SU-DHL-6 (cell line): ENCODE results near the gene PPP2R5C.

ENCODE experiments used
- EZH2phosphoT487 ChIP-seq: fragments of 200-600 bp; sonication (generic), shearing (Covaris generic); conservative IDR thresholded peaks from 2 replicates; pipeline ENCODE4 v1.6.1; 2018; ENCODE audit warnings: mild to moderate bottlenecking, antibody characterized with exemption, low read length, moderate library complexity, mixed read lengths
- TF ChIP-seq, protein P1 (sequence below): fragments of 200-600 bp; sonication (generic); IDR thresholded peaks from one replicate; pipeline ENCODE4 v1.5.1; 2017; ENCODE audit warnings: antibody characterized with exemption, mild to moderate bottlenecking, low read length, moderate library complexity; ENCODE audit not compliant: insufficient read depth, poor library complexity, severe bottlenecking

DNA sequence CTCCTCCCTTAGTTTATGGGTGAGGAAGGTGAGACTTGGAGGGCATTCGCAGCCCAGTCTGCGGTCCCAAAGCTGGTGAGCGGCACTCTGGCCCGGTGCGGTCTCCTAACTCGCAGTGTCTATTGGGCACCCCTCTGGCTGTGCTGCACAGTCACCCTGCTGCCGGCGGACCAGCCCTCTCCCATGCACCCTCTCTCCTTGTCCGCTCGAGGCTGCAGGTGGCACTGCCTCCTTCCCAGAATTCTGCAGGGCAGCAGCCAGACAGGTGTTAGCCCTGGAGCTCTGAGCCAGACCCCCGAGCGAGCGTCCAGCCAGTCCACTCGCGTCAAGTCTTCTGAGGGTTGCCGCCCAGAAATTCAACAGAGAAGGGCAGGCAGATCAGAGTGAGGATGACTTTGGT lies 146.1 kb downstream of the PPP2R5C start:
- TF ChIP-seq, protein P1, sequence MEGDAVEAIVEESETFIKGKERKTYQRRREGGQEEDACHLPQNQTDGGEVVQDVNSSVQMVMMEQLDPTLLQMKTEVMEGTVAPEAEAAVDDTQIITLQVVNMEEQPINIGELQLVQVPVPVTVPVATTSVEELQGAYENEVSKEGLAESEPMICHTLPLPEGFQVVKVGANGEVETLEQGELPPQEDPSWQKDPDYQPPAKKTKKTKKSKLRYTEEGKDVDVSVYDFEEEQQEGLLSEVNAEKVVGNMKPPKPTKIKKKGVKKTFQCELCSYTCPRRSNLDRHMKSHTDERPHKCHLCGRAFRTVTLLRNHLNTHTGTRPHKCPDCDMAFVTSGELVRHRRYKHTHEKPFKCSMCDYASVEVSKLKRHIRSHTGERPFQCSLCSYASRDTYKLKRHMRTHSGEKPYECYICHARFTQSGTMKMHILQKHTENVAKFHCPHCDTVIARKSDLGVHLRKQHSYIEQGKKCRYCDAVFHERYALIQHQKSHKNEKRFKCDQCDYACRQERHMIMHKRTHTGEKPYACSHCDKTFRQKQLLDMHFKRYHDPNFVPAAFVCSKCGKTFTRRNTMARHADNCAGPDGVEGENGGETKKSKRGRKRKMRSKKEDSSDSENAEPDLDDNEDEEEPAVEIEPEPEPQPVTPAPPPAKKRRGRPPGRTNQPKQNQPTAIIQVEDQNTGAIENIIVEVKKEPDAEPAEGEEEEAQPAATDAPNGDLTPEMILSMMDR, result no peak
- TF ChIP-seq EZH2phosphoT487, result no peak
